HEK293 (cell line): ENCODE data around the gene ZNF215.

Experiments used
- EGR2 ChIP-seq: fragments of 450-650 bp; formaldehyde crosslinking; IDR thresholded peaks from 2 replicates; pipeline ENCODE4 v1.5.1; 2016; ENCODE audit warnings: low read depth, missing biosample characterization, missing genetic modification characterization
- MYNN ChIP-seq: fragments of 450-650 bp; formaldehyde crosslinking; IDR thresholded peaks from 2 replicates; pipeline ENCODE4 v1.5.1; 2016; ENCODE audit warnings: missing biosample characterization, missing genetic modification characterization, borderline replicate concordance
- SETDB1 ChIP-seq: IDR thresholded peaks from one replicate; pipeline ENCODE4 v1.6.1; 2017; ENCODE audit warnings: mild to moderate bottlenecking, low read length, moderate library complexity, mixed read lengths; ENCODE audit not compliant: insufficient read length
- ZFHX2 ChIP-seq: fragments of 450-650 bp; formaldehyde crosslinking; conservative IDR thresholded peaks from 2 replicates; pipeline ENCODE4 v1.5.1; 2016; ENCODE audit warnings: missing biosample characterization, missing genetic modification characterization
- ZNF114 ChIP-seq: fragments of 450-650 bp; formaldehyde crosslinking; IDR thresholded peaks from 2 replicates; pipeline ENCODE4 v1.5.0; 2017; ENCODE audit warnings: missing biosample characterization, missing genetic modification characterization
- ZNF175 ChIP-seq: fragments of 450-650 bp; formaldehyde crosslinking; IDR thresholded peaks from 2 replicates; pipeline ENCODE4 v1.5.1; 2016; ENCODE audit warnings: missing biosample characterization, missing genetic modification characterization
- ZNF354C ChIP-seq: fragments of 450-650 bp; formaldehyde crosslinking; IDR thresholded peaks from 2 replicates; pipeline ENCODE4 v1.5.1; 2016; ENCODE audit warnings: missing biosample characterization, missing genetic modification characterization, low read depth, borderline replicate concordance
- ZNF426 ChIP-seq: fragments of 450-650 bp; formaldehyde crosslinking; IDR thresholded peaks from 2 replicates; pipeline ENCODE4 v1.5.1; 2017; ENCODE audit warnings: missing biosample characterization, missing genetic modification characterization, mild to moderate bottlenecking, inconsistent platforms, moderate library complexity
- ZNF544 ChIP-seq: fragments of 450-650 bp; formaldehyde crosslinking; IDR thresholded peaks from 2 replicates; pipeline ENCODE4 v1.5.0; 2017; ENCODE audit warnings: missing biosample characterization, missing genetic modification characterization
- ZNF610 ChIP-seq: fragments of 450-650 bp; formaldehyde crosslinking; IDR thresholded peaks from 2 replicates; pipeline ENCODE4 v1.5.1; 2016; ENCODE audit warnings: missing biosample characterization, missing genetic modification characterization, borderline replicate concordance
- ZNF626 ChIP-seq: fragments of 450-650 bp; sonication (Bioruptor Pico); formaldehyde crosslinking; IDR thresholded peaks from 2 replicates; pipeline ENCODE4 v1.5.1; 2018; ENCODE audit warnings: missing biosample characterization, missing genetic modification characterization, inconsistent platforms
- ZNF629 ChIP-seq: fragments of 450-650 bp; formaldehyde crosslinking; IDR thresholded peaks from 2 replicates; pipeline ENCODE4 v1.5.1; 2017; ENCODE audit warnings: missing biosample characterization, missing genetic modification characterization
- ZNF747 ChIP-seq: fragments of 450-650 bp; formaldehyde crosslinking; IDR thresholded peaks from 2 replicates; pipeline ENCODE4 v1.5.1; 2016; ENCODE audit warnings: missing biosample characterization, missing genetic modification characterization
- ZNF776 ChIP-seq: fragments of 450-650 bp; formaldehyde crosslinking; IDR thresholded peaks from 2 replicates; pipeline ENCODE4 v1.5.0; 2017; ENCODE audit warnings: missing biosample characterization, missing genetic modification characterization, borderline replicate concordance
- TF ChIP-seq, protein P1 (sequence below): IDR thresholded peaks from 2 replicates; pipeline ENCODE4 v1.6.1; 2011; ENCODE audit warnings: mild to moderate bottlenecking, low read depth, low read length, borderline replicate concordance
- TF ChIP-seq, protein P2 (sequence below): fragments of 450-650 bp; formaldehyde crosslinking; IDR thresholded peaks from 2 replicates; pipeline ENCODE4 v1.5.1; 2017; ENCODE audit warnings: missing biosample characterization, missing genetic modification characterization
- TF ChIP-seq, protein P3 (sequence below): fragments of 450-650 bp; formaldehyde crosslinking; IDR thresholded peaks from 2 replicates; pipeline ENCODE4 v1.5.1; 2016; ENCODE audit warnings: missing biosample characterization, missing genetic modification characterization
- TF ChIP-seq, protein P4 (sequence below): fragments of 450-650 bp; formaldehyde crosslinking; IDR thresholded peaks from 2 replicates; pipeline ENCODE4 v1.5.1; 2016; ENCODE audit warnings: missing biosample characterization, missing genetic modification characterization, borderline replicate concordance
- TF ChIP-seq, protein P5 (sequence below): fragments of 450-650 bp; formaldehyde crosslinking; IDR thresholded peaks from 2 replicates; pipeline ENCODE4 v1.5.1; 2017; ENCODE audit warnings: missing biosample characterization, missing genetic modification characterization
- TF ChIP-seq, protein P6 (sequence below): fragments of 450-650 bp; formaldehyde crosslinking; IDR thresholded peaks from 2 replicates; pipeline ENCODE4 v1.5.1; 2016; ENCODE audit warnings: missing biosample characterization, missing genetic modification characterization
- TF ChIP-seq, protein P7 (sequence below): fragments of 450-650 bp; formaldehyde crosslinking; IDR thresholded peaks from 2 replicates; pipeline ENCODE4 v1.5.1; 2016; ENCODE audit warnings: missing biosample characterization, missing genetic modification characterization

Gene ZNF215

DNA sequence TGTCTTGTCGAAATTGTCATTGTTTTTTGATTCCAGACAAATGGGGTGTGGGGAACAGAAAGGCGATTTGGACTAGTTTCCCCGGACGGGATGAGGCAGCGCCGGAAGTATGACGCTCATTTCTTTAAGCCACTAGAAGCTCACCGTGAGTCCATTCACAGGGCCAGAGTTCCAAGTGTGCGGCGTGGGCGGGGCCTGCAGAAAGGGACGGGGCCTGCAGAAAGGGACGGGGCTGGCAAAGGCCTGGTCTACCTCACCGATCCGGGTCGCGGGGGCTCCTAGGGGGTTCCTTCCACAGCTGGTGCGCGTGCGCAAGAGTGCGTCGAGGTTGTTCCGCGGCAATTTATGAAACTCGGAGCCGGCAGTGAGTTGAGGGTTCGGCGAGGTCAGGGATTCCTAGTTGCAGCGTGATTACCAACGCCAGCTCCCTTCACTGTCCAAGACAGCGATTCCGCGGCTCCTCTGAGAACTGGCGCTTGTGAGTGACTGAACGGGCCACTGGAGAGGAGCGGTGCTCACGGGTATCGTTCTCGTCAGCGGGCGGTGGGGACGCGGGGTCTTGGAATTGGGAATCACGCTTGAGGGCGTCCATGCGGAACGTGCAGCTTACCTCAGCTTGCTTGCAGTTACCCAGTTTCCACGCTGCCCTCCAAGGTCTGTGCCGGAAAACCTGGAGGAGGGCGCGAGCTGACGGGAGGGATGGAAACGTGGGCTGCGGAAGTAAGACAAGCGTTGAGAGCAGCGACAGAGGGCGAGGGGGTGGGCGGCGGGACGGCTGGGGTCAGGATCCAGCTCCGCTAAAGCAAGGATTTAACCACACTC is at the start of gene ZNF215 (continued):
- TF ChIP-seq ZNF776 (tag by site-specific recombination) (no peak), ZNF610 (tag by site-specific recombination) (no peak), ZNF626 (tag by site-specific recombination) (no peak), MYNN (no peak), SETDB1 (no peak), ZNF544 (tag by site-specific recombination) (no peak), ZNF629 (tag by site-specific recombination) (no peak; the same call in 1 of the 2 replicates), ZNF354C (tag by site-specific recombination) (no peak), ZNF114 (tag by site-specific recombination) (no peak), ZNF175 (tag by site-specific recombination) (no peak), EGR2 (peak; percentile 91), ZFHX2 (tag by site-specific recombination) (peak; percentile 93), ZNF747 (no peak), ZNF426 (tag by site-specific recombination) (no peak)
- TF ChIP-seq, protein P1, sequence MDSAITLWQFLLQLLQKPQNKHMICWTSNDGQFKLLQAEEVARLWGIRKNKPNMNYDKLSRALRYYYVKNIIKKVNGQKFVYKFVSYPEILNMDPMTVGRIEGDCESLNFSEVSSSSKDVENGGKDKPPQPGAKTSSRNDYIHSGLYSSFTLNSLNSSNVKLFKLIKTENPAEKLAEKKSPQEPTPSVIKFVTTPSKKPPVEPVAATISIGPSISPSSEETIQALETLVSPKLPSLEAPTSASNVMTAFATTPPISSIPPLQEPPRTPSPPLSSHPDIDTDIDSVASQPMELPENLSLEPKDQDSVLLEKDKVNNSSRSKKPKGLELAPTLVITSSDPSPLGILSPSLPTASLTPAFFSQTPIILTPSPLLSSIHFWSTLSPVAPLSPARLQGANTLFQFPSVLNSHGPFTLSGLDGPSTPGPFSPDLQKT, result peak; percentile 76; the same call in 1 of the 2 replicates
- TF ChIP-seq, protein P2, sequence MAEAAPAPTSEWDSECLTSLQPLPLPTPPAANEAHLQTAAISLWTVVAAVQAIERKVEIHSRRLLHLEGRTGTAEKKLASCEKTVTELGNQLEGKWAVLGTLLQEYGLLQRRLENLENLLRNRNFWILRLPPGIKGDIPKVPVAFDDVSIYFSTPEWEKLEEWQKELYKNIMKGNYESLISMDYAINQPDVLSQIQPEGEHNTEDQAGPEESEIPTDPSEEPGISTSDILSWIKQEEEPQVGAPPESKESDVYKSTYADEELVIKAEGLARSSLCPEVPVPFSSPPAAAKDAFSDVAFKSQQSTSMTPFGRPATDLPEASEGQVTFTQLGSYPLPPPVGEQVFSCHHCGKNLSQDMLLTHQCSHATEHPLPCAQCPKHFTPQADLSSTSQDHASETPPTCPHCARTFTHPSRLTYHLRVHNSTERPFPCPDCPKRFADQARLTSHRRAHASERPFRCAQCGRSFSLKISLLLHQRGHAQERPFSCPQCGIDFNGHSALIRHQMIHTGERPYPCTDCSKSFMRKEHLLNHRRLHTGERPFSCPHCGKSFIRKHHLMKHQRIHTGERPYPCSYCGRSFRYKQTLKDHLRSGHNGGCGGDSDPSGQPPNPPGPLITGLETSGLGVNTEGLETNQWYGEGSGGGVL (tag by site-specific recombination), result no peak
- TF ChIP-seq, protein P3, sequence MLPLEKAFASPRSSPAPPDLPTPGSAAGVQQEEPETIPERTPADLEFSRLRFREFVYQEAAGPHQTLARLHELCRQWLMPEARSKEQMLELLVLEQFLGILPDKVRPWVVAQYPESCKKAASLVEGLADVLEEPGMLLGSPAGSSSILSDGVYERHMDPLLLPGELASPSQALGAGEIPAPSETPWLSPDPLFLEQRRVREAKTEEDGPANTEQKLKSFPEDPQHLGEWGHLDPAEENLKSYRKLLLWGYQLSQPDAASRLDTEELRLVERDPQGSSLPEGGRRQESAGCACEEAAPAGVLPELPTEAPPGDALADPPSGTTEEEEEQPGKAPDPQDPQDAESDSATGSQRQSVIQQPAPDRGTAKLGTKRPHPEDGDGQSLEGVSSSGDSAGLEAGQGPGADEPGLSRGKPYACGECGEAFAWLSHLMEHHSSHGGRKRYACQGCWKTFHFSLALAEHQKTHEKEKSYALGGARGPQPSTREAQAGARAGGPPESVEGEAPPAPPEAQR (tag by site-specific recombination), result no peak
- TF ChIP-seq, protein P4, sequence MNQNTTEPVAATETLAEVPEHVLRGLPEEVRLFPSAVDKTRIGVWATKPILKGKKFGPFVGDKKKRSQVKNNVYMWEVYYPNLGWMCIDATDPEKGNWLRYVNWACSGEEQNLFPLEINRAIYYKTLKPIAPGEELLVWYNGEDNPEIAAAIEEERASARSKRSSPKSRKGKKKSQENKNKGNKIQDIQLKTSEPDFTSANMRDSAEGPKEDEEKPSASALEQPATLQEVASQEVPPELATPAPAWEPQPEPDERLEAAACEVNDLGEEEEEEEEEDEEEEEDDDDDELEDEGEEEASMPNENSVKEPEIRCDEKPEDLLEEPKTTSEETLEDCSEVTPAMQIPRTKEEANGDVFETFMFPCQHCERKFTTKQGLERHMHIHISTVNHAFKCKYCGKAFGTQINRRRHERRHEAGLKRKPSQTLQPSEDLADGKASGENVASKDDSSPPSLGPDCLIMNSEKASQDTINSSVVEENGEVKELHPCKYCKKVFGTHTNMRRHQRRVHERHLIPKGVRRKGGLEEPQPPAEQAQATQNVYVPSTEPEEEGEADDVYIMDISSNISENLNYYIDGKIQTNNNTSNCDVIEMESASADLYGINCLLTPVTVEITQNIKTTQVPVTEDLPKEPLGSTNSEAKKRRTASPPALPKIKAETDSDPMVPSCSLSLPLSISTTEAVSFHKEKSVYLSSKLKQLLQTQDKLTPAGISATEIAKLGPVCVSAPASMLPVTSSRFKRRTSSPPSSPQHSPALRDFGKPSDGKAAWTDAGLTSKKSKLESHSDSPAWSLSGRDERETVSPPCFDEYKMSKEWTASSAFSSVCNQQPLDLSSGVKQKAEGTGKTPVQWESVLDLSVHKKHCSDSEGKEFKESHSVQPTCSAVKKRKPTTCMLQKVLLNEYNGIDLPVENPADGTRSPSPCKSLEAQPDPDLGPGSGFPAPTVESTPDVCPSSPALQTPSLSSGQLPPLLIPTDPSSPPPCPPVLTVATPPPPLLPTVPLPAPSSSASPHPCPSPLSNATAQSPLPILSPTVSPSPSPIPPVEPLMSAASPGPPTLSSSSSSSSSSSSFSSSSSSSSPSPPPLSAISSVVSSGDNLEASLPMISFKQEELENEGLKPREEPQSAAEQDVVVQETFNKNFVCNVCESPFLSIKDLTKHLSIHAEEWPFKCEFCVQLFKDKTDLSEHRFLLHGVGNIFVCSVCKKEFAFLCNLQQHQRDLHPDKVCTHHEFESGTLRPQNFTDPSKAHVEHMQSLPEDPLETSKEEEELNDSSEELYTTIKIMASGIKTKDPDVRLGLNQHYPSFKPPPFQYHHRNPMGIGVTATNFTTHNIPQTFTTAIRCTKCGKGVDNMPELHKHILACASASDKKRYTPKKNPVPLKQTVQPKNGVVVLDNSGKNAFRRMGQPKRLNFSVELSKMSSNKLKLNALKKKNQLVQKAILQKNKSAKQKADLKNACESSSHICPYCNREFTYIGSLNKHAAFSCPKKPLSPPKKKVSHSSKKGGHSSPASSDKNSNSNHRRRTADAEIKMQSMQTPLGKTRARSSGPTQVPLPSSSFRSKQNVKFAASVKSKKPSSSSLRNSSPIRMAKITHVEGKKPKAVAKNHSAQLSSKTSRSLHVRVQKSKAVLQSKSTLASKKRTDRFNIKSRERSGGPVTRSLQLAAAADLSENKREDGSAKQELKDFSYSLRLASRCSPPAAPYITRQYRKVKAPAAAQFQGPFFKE, result no peak
- TF ChIP-seq, protein P5, sequence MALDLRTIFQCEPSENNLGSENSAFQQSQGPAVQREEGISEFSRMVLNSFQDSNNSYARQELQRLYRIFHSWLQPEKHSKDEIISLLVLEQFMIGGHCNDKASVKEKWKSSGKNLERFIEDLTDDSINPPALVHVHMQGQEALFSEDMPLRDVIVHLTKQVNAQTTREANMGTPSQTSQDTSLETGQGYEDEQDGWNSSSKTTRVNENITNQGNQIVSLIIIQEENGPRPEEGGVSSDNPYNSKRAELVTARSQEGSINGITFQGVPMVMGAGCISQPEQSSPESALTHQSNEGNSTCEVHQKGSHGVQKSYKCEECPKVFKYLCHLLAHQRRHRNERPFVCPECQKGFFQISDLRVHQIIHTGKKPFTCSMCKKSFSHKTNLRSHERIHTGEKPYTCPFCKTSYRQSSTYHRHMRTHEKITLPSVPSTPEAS (tag by site-specific recombination), result no peak
- TF ChIP-seq, protein P6, sequence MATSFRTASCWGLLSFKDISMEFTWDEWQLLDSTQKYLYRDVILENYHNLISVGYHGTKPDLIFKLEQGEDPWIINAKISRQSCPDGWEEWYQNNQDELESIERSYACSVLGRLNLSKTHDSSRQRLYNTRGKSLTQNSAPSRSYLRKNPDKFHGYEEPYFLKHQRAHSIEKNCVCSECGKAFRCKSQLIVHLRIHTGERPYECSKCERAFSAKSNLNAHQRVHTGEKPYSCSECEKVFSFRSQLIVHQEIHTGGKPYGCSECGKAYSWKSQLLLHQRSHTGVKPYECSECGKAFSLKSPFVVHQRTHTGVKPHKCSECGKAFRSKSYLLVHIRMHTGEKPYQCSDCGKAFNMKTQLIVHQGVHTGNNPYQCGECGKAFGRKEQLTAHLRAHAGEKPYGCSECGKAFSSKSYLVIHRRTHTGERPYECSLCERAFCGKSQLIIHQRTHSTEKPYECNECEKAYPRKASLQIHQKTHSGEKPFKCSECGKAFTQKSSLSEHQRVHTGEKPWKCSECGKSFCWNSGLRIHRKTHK (tag by site-specific recombination), result no peak
- TF ChIP-seq, protein P7, sequence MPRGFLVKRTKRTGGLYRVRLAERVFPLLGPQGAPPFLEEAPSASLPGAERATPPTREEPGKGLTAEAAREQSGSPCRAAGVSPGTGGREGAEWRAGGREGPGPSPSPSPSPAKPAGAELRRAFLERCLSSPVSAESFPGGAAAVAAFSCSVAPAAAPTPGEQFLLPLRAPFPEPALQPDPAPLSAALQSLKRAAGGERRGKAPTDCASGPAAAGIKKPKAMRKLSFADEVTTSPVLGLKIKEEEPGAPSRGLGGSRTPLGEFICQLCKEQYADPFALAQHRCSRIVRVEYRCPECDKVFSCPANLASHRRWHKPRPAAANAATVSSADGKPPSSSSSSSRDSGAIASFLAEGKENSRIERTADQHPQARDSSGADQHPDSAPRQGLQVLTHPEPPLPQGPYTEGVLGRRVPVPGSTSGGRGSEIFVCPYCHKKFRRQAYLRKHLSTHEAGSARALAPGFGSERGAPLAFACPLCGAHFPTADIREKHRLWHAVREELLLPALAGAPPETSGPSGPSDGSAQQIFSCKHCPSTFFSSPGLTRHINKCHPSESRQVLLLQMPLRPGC (tag by site-specific recombination), result no peak
